GM12878 (cell line): Measurements from ENCODE around the gene LTBP2. TPM values are rescaled to one million over a fixed set of nuclear protein-coding genes. Genes with fewer than 3 reads are reported as not detected.

ENCODE experiments used
- ATAC-seq: fragments of 200-7000 bp; cut with Tn5 transposase; 3 replicates; pipeline ENCODE4 v1.9.1; 2020; ENCODE audit warnings: mild to moderate bottlenecking, moderate library complexity
- BruUV-seq: library from RNA; stranded (reverse); fragments of 400-500 nt; replicated peaks from 2 replicates; lab custom pipeline; 2021; lab: Mats Ljungman, UMichigan
- CTCF ChIA-PET: fragments of 300-600 bp; sonication (Branson Sonifier 250); formaldehyde crosslinking; extraction: SDS; loops from one replicate; lab custom pipeline; 2021; ENCODE audit warnings: inconsistent platforms; lab: Yijun Ruan, JAX
- POLR2A ChIA-PET: fragments of 350-600 bp; formaldehyde crosslinking; extraction: SDS; loops from one replicate; lab custom pipeline; 2021; ENCODE audit warnings: inconsistent platforms; lab: Charles Lee
- RAD21 ChIA-PET: fragments of 300-600 bp; sonication (Branson Sonifier 250); formaldehyde crosslinking; loops from one replicate; lab custom pipeline; 2023; ENCODE audit warnings: antibody characterized with exemption; ENCODE audit not compliant: unreplicated experiment; lab: Charles Lee
- SMC1A ChIA-PET: fragments of 300-600 bp; sonication (Branson Sonifier 250); formaldehyde crosslinking; loops from one replicate; lab custom pipeline; 2023; ENCODE audit not compliant: unreplicated experiment, uncharacterized antibody; lab: Charles Lee
- DNase-seq: peaks from one replicate; pipeline ENCODE4 v3.0.0-alpha.2; 2011; ENCODE audit warnings: low read depth, low spot score
- FAIRE-seq: peaks from 3 replicates; lab custom pipeline; 2011; peaks lifted over from hg19 to GRCh38; lab: Jason Lieb, UNC
- H2AFZ ChIP-seq: 2 replicates; pipeline ENCODE4 v1.6.0; 2011; ENCODE audit warnings: low read depth, low read length, control low read depth; ENCODE audit not compliant: control insufficient read depth
- H3K27ac ChIP-seq: 2 replicates; pipeline ENCODE4 v1.5.1; 2011; ENCODE audit warnings: control low read depth; ENCODE audit not compliant: control insufficient read depth, insufficient read depth
- H3K27me3 ChIP-seq, 2 experiments: replicated peaks in 1 of 2; 2 replicates each; pipeline versions ENCODE4 v1.6.0 to v1.6.1; 2011; ENCODE audit warnings: low read length in 1 of 2; ENCODE audit not compliant: control insufficient read depth in 2 of 2, insufficient read depth in 2 of 2
- H3K36me3 ChIP-seq, 2 experiments: 2 replicates each; pipeline ENCODE4 v1.5.1; 2011; ENCODE audit warnings: low read length in 1 of 2; ENCODE audit not compliant: control insufficient read depth in 2 of 2, insufficient read depth in 2 of 2
- H3K4me1 ChIP-seq: 2 replicates; pipeline ENCODE4 v1.6.1; 2011; ENCODE audit warnings: mild to moderate bottlenecking, low read length, moderate library complexity, mixed read lengths; ENCODE audit not compliant: control insufficient read depth, insufficient read depth
- H3K4me2 ChIP-seq: 2 replicates; pipeline ENCODE4 v1.6.0; 2011; ENCODE audit warnings: control low read depth; ENCODE audit not compliant: control insufficient read depth, insufficient read depth
- H3K4me3 ChIP-seq: fragments of 200-600 bp; sonication (generic); 2 replicates; pipeline ENCODE4 v1.5.1; 2016
- H3K79me2 ChIP-seq: 2 replicates; pipeline ENCODE4 v1.6.0; 2011; ENCODE audit warnings: low read length; ENCODE audit not compliant: control insufficient read depth, insufficient read depth
- H3K9ac ChIP-seq: 2 replicates; pipeline ENCODE4 v1.8.0; 2011; ENCODE audit warnings: low read length, control low read depth, mixed read lengths; ENCODE audit not compliant: control insufficient read depth, insufficient read depth
- H3K9me3 ChIP-seq: replicated peaks from 3 replicates; pipeline ENCODE4 v1.5.1; 2011; ENCODE audit warnings: mild to moderate bottlenecking, low read length; ENCODE audit not compliant: control insufficient read depth, insufficient read depth
- H4K20me1 ChIP-seq: 2 replicates; pipeline ENCODE4 v1.6.0; 2011; ENCODE audit not compliant: control insufficient read depth, insufficient read depth
- ASH2L ChIP-seq: fragments of 300-600, 200-600 bp; sonication (generic); IDR thresholded peaks from 2 replicates; pipeline ENCODE4 v1.6.1; 2017; ENCODE audit warnings: low read depth, mild to moderate bottlenecking, borderline replicate concordance
- BACH1 ChIP-seq: fragments of 450-650 bp; IDR thresholded peaks from 2 replicates; pipeline ENCODE4 v1.6.1; 2017; ENCODE audit warnings: mild to moderate bottlenecking, borderline replicate concordance
- FOXM1 ChIP-seq: IDR thresholded peaks from 2 replicates; pipeline ENCODE4 v1.6.1; 2012; ENCODE audit warnings: low read depth, mild to moderate bottlenecking, inconsistent platforms, low read length, moderate library complexity
- KDM1A ChIP-seq: fragments of 200-600 bp; sonication (generic); IDR thresholded peaks from 2 replicates; pipeline ENCODE4 v1.6.1; 2016; ENCODE audit warnings: borderline replicate concordance
- NKRF ChIP-seq: fragments of 450-650 bp; conservative IDR thresholded peaks from 2 replicates; pipeline ENCODE4 v1.6.1; 2017; ENCODE audit warnings: mild to moderate bottlenecking, moderate library complexity
- PML ChIP-seq: IDR thresholded peaks from 2 replicates; pipeline ENCODE4 v1.6.1; 2012; ENCODE audit warnings: low read length, inconsistent platforms
- POLR2AphosphoS5 ChIP-seq: IDR thresholded peaks from 2 replicates; pipeline ENCODE4 v1.6.1; 2011; ENCODE audit warnings: mild to moderate bottlenecking, low read length, inconsistent platforms
- RFX5 ChIP-seq: IDR thresholded peaks from 2 replicates; pipeline ENCODE4 v1.6.1; 2011; ENCODE audit warnings: low read depth, low read length, improper control_type of control experiment
- SIX5 ChIP-seq: IDR thresholded peaks from 2 replicates; pipeline ENCODE4 v1.6.1; 2011; ENCODE audit warnings: mild to moderate bottlenecking, low read depth, low read length, moderate library complexity; ENCODE audit not compliant: severe bottlenecking
- ZNF217 ChIP-seq: fragments of 450-650 bp; IDR thresholded peaks from 2 replicates; pipeline ENCODE4 v1.6.1; 2017; ENCODE audit warnings: antibody characterized with exemption, mild to moderate bottlenecking
- WGBS: methylation state at CpG from one replicate; pipeline ENCODE4 v1.1.6; 2016; ENCODE audit warnings: low lambda C conversion rate; ENCODE audit not compliant: insufficient replicate concordance, insufficient coverage; ENCODE audit errors: missing lambda C conversion rate; 5-methylcytosine and 5-hydroxymethylcytosine counted together
- in situ Hi-C: fragments of 300-500 bp; cut with MboI; formaldehyde crosslinking; loops from 9 replicates; pipeline ENCODE4 v1.14.3; 2018; ENCODE audit warnings: mixed read lengths
- intact Hi-C: fragments of 100-400 bp; cut with micrococcal nuclease; formaldehyde crosslinking; loops from one replicate; pipeline ENCODE4 v1.14.2; 2022; ENCODE audit not compliant: unreplicated experiment
- polyA plus RNA-seq, 11 experiments: library from polyadenylated mRNA; depleted of rRNA in 4 of 11; unstranded in 6 of 11; stranded (reverse) in 5 of 11; fragments of >200 nt; fragmentation: Nextera tagmentation in 4 of 11; fragmentation: Illumina TruSeq in 1 of 11; extraction: Ambion mirVana in 4 of 11; extraction: Trizol in 1 of 11; gene quantifications; 1 replicate in 1 of 11; 2 replicates in 10 of 11; pipeline versions ENCODE4 v1.2.1 to v1.2.3, GENCODE V29; 2011 to 2016; ENCODE audit warnings: inconsistent platforms in 2 of 11, missing spikeins in 2 of 11, low read depth in 1 of 11
- total RNA-seq, 4 experiments: library from RNA; depleted of rRNA in 3 of 4; stranded (reverse); fragments of >200 nt in 3 of 4; fragmentation: Illumina TruSeq in 1 of 4; extraction: Trizol in 1 of 4; gene quantifications; 2 replicates each; pipeline versions ENCODE4 v1.2.1 to v1.2.3, GENCODE V29; 2013 to 2021
- TF ChIP-seq, protein P1 (sequence below): fragments of 450-650 bp; IDR thresholded peaks from 2 replicates; pipeline ENCODE4 v1.6.1; 2017; ENCODE audit warnings: low read depth, mild to moderate bottlenecking, moderate library complexity

Gene LTBP2
- total and polyA plus RNA-seq, 10 of the 15 experiments (the other 5 are each of a cell fraction or from before 2014, with no cell fraction given), result 0.03 to 0.23 (median 0.06) TPM; not detected in 1

GRCh38 chr14:74567646-74568379 is 44.2 kb downstream of the LTBP2 start:
- H2AFZ ChIP-seq, result no peak overlapping the region
- no peak overlapping the region for H3K4me3 ChIP-seq
- SMC1A ChIA-PET, result no interaction called here
- DNase-seq, result no peak
- no peak overlapping the region for H3K4me2 ChIP-seq
- CTCF ChIA-PET, result no interaction called here
- no peaks in the 10 kb centered on the region for H4K20me1 ChIP-seq
- TF ChIP-seq POLR2AphosphoS5, result no peak
- no peak for TF ChIP-seq KDM1A
- TF ChIP-seq PML, result no peak
- TF ChIP-seq SIX5, result no peak
- TF ChIP-seq, protein P1, sequence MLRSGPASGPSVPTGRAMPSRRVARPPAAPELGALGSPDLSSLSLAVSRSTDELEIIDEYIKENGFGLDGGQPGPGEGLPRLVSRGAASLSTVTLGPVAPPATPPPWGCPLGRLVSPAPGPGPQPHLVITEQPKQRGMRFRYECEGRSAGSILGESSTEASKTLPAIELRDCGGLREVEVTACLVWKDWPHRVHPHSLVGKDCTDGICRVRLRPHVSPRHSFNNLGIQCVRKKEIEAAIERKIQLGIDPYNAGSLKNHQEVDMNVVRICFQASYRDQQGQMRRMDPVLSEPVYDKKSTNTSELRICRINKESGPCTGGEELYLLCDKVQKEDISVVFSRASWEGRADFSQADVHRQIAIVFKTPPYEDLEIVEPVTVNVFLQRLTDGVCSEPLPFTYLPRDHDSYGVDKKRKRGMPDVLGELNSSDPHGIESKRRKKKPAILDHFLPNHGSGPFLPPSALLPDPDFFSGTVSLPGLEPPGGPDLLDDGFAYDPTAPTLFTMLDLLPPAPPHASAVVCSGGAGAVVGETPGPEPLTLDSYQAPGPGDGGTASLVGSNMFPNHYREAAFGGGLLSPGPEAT, result no peak
- no peak for TF ChIP-seq BACH1
- no peak for TF ChIP-seq FOXM1
- TF ChIP-seq NKRF, result no peak
- no peak for TF ChIP-seq ZNF217
- no peak for TF ChIP-seq RFX5
- no peak for TF ChIP-seq ASH2L
- TF ChIP-seq, all 136 proteins: peak for 0
- H3K9me3 ChIP-seq, result no peaks in the 10 kb centered on the region
- FAIRE-seq, result no peak
- in situ Hi-C loops, result no loop called here
- RAD21 ChIA-PET, result no interaction called here
- no peaks in the 10 kb centered on the region for H3K36me3 ChIP-seq
- no peaks in the 10 kb centered on the region for H3K4me1 ChIP-seq
- no peak overlapping the region for H3K27ac ChIP-seq
- no peak for ATAC-seq
- no peaks in the 10 kb centered on the region for H3K79me2 ChIP-seq
- H3K27me3 ChIP-seq, result no peaks in the 10 kb centered on the region; a peak in 1 of 4 replicates
- no TSS peak for BruUV-seq
- intact Hi-C loops, result no loop called here
- H3K9ac ChIP-seq, result no peak overlapping the region
- WGBS, result 34% methylated on average over 21 of the region's 21 CpGs
- POLR2A ChIA-PET, result no interaction called here
